Panc1 (cell line): ENCODE data around the gene PPP1R3E.

Experiments used
- CTCF ChIP-seq: fragments of 450-650 bp; IDR thresholded peaks from 2 replicates; pipeline ENCODE4 v1.5.1; 2017; ENCODE audit warnings: mild to moderate bottlenecking
- POLR2AphosphoS5 ChIP-seq: IDR thresholded peaks from 2 replicates; pipeline ENCODE4 v1.6.1; 2012; ENCODE audit warnings: mild to moderate bottlenecking, low read depth, low read length, moderate library complexity
- SIN3A ChIP-seq: IDR thresholded peaks from 2 replicates; pipeline ENCODE4 v1.6.1; 2012; ENCODE audit warnings: low read depth, mild to moderate bottlenecking, low read length, moderate library complexity, borderline replicate concordance; ENCODE audit not compliant: insufficient read depth
- TF ChIP-seq, protein P1 (sequence below), 2 experiments: IDR thresholded peaks; 2 replicates each; pipeline ENCODE4 v1.6.1; 2011 to 2012; ENCODE audit warnings: low read depth in 2 of 2, control low read depth in 1 of 2, low read length in 1 of 2, mild to moderate bottlenecking in 1 of 2, moderate library complexity in 1 of 2; ENCODE audit not compliant: insufficient read depth in 1 of 2

GRCh38 chr14:23269193-23269592 is 33.5 kb downstream of the PPP1R3E start:
- TF ChIP-seq CTCF: no peak
- no peak for TF ChIP-seq SIN3A
- TF ChIP-seq, protein P1, sequence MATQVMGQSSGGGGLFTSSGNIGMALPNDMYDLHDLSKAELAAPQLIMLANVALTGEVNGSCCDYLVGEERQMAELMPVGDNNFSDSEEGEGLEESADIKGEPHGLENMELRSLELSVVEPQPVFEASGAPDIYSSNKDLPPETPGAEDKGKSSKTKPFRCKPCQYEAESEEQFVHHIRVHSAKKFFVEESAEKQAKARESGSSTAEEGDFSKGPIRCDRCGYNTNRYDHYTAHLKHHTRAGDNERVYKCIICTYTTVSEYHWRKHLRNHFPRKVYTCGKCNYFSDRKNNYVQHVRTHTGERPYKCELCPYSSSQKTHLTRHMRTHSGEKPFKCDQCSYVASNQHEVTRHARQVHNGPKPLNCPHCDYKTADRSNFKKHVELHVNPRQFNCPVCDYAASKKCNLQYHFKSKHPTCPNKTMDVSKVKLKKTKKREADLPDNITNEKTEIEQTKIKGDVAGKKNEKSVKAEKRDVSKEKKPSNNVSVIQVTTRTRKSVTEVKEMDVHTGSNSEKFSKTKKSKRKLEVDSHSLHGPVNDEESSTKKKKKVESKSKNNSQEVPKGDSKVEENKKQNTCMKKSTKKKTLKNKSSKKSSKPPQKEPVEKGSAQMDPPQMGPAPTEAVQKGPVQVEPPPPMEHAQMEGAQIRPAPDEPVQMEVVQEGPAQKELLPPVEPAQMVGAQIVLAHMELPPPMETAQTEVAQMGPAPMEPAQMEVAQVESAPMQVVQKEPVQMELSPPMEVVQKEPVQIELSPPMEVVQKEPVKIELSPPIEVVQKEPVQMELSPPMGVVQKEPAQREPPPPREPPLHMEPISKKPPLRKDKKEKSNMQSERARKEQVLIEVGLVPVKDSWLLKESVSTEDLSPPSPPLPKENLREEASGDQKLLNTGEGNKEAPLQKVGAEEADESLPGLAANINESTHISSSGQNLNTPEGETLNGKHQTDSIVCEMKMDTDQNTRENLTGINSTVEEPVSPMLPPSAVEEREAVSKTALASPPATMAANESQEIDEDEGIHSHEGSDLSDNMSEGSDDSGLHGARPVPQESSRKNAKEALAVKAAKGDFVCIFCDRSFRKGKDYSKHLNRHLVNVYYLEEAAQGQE (IDR thresholded peaks at IDR 0.05; ENCODE audit: insufficient read depth in 1 of 2, low read depth in 2 of 2, low read length in 1 of 2): no peak
- TF ChIP-seq POLR2AphosphoS5: no peak
